Neuronal stem cell (in vitro differentiated cells): ENCODE data around the gene IGSF21.

Source experiments
- DNase-seq: peaks from one replicate; pipeline ENCODE4 v3.0.0-alpha.2; 2013; ENCODE audit warnings: low spot score
- H2AFZ ChIP-seq: one replicate; pipeline ENCODE4 v1.6.1; 2013; ENCODE audit warnings: mild to moderate bottlenecking, low read length, inconsistent platforms
- H2AK5ac ChIP-seq: 2 replicates; pipeline ENCODE4 v1.6.1; 2013; ENCODE audit warnings: low read depth, mild to moderate bottlenecking, inconsistent platforms, low read length, moderate library complexity, mixed read lengths
- H2BK120ac ChIP-seq: 2 replicates; pipeline ENCODE4 v1.6.1; 2013; ENCODE audit warnings: low read depth, mild to moderate bottlenecking, inconsistent platforms, low read length, moderate library complexity, mixed read lengths
- H2BK12ac ChIP-seq: one replicate; pipeline ENCODE4 v1.6.1; 2013; ENCODE audit warnings: low read length, inconsistent platforms
- H2BK15ac ChIP-seq: 2 replicates; pipeline ENCODE4 v1.6.1; 2013; ENCODE audit warnings: mild to moderate bottlenecking, low read length, inconsistent platforms, mixed read lengths
- H2BK5ac ChIP-seq: one replicate; pipeline ENCODE4 v1.6.1; 2013; ENCODE audit warnings: inconsistent platforms, mild to moderate bottlenecking, low read length, moderate library complexity
- H3K14ac ChIP-seq: one replicate; pipeline ENCODE4 v1.6.1; 2013; ENCODE audit warnings: low read length, inconsistent platforms
- H3K18ac ChIP-seq: 2 replicates; pipeline ENCODE4 v1.6.1; 2013; ENCODE audit warnings: low read length, inconsistent platforms
- H3K23ac ChIP-seq: 2 replicates; pipeline ENCODE4 v1.6.1; 2013; ENCODE audit warnings: low read depth, mild to moderate bottlenecking, mixed read lengths, low read length, inconsistent platforms; ENCODE audit not compliant: poor library complexity
- H3K27ac ChIP-seq: replicated peaks from 3 replicates; pipeline ENCODE4 v1.5.1; 2013; ENCODE audit warnings: low read length, inconsistent platforms
- H3K27me3 ChIP-seq, 3 experiments: 2 replicates each; pipeline ENCODE4 v1.6.1; 2013; ENCODE audit warnings: low read length in 3 of 3, mild to moderate bottlenecking in 2 of 3, inconsistent platforms in 1 of 3, low read depth in 1 of 3, mixed read lengths in 1 of 3, moderate library complexity in 1 of 3; ENCODE audit not compliant: control insufficient read depth in 3 of 3, insufficient read depth in 3 of 3
- H3K36me3 ChIP-seq, 2 donors: replicated peaks in 1 of 2; 2 replicates each; pipeline ENCODE4 v1.6.1; 2013; ENCODE audit warnings: low read length in 2 of 2; ENCODE audit not compliant: control insufficient read depth in 2 of 2, insufficient read depth in 2 of 2
- H3K4ac ChIP-seq: 2 replicates; pipeline ENCODE4 v1.6.1; 2013; ENCODE audit warnings: inconsistent platforms, mild to moderate bottlenecking, low read length, moderate library complexity
- H3K4me1 ChIP-seq, 2 donors: 1 replicate in 1 of 2; 2 replicates in 1 of 2; pipeline ENCODE4 v1.6.1; 2013; ENCODE audit warnings: low read length in 2 of 2, low read depth in 1 of 2; ENCODE audit not compliant: control insufficient read depth in 2 of 2, insufficient read depth in 1 of 2
- H3K4me2 ChIP-seq: one replicate; pipeline ENCODE4 v1.6.1; 2013; ENCODE audit warnings: mild to moderate bottlenecking, low read length, inconsistent platforms; ENCODE audit not compliant: insufficient read depth, poor library complexity, severe bottlenecking
- H3K4me3 ChIP-seq, 2 donors: 2 replicates each; pipeline ENCODE4 v1.5.1; 2013; ENCODE audit warnings: low read length in 2 of 2, mild to moderate bottlenecking in 2 of 2, inconsistent platforms in 1 of 2, moderate library complexity in 1 of 2
- H3K79me1 ChIP-seq: one replicate; pipeline ENCODE4 v1.6.1; 2013; ENCODE audit warnings: low read depth, mild to moderate bottlenecking, inconsistent platforms, low read length, moderate library complexity
- H3K9ac ChIP-seq: one replicate; pipeline ENCODE4 v1.6.1; 2013; ENCODE audit warnings: mild to moderate bottlenecking, low read depth, low read length, inconsistent platforms; ENCODE audit not compliant: poor library complexity
- H3K9me3 ChIP-seq, 2 donors: replicated peaks in 1 of 2; 2 replicates each; pipeline versions ENCODE3 to v1.6.1; 2013; ENCODE audit warnings: low read length in 2 of 2, mild to moderate bottlenecking in 2 of 2, inconsistent platforms in 1 of 2, low read depth in 1 of 2, mixed read lengths in 1 of 2, moderate library complexity in 1 of 2; ENCODE audit not compliant: control insufficient read depth in 2 of 2, insufficient read depth in 1 of 2
- H4K8ac ChIP-seq: one replicate; pipeline ENCODE4 v1.6.1; 2013; ENCODE audit warnings: low read depth, mild to moderate bottlenecking, inconsistent platforms, low read length, moderate library complexity
- H4K91ac ChIP-seq: one replicate; pipeline ENCODE4 v1.6.1; 2013; ENCODE audit warnings: low read length, low read depth, mild to moderate bottlenecking, inconsistent platforms; ENCODE audit not compliant: poor library complexity
- WGBS, 2 donors: extraction: QIAGEN DNeasy Blood & Tissue Kit; methylation state at CpG; one replicate each; pipeline ENCODE4 v1.1.7; 2013; ENCODE audit warnings: missing lambda C conversion rate in 2 of 2, mixed read lengths in 1 of 2; ENCODE audit not compliant: insufficient read length in 2 of 2, insufficient replicate concordance in 1 of 2; ENCODE audit errors: extremely low coverage in 2 of 2; 5-methylcytosine and 5-hydroxymethylcytosine counted together

IGSF21 gene

GRCh38 chr1:18417316-18418269, 310.0 kb downstream of the IGSF21 start:
- Histone ChIP-seq H3K9ac (no peak overlapping the region), H3K4me1 (peaks cover 0 to 6% of the 10 kb centered on the region in 2 donors), H2BK5ac (no peak overlapping the region), H2AFZ (no peak overlapping the region), H3K27ac (no peak overlapping the region), H2BK120ac (no peak overlapping the region), H3K79me1 (no peaks in the 10 kb centered on the region), H2BK15ac (no peak overlapping the region), H3K18ac (no peak overlapping the region), H3K36me3 (no peaks in the 10 kb centered on the region), H4K91ac (no peak overlapping the region), H3K4ac (no peak overlapping the region), H3K23ac (no peak overlapping the region), H3K14ac (no peak overlapping the region), H4K8ac (no peak overlapping the region), H2AK5ac (no peak overlapping the region), H3K27me3 (no peaks in the 10 kb centered on the region), H3K4me3 (no peak overlapping the region), H2BK12ac (no peak overlapping the region), H3K9me3 (peaks cover 0 to 4% of the 10 kb centered on the region in 2 donors), H3K4me2 (no peak overlapping the region)
- no peak for DNase-seq
- WGBS, 2 donors: no CpG with 5 or more reads among the region's 3 CpGs

- no peak overlapping the region for H2BK5ac ChIP-seq
- H3K36me3 ChIP-seq: no peaks in the 10 kb centered on the region
- no peak for DNase-seq
- no peaks in the 10 kb centered on the region for H3K9me3 ChIP-seq
- H3K27me3 ChIP-seq: no peaks in the 10 kb centered on the region
- H3K79me1 ChIP-seq: no peaks in the 10 kb centered on the region
- H3K18ac ChIP-seq: no peak overlapping the region
- H2BK120ac ChIP-seq: no peak overlapping the region
- H3K4me1 ChIP-seq: peaks cover 0 to 7% of the 10 kb centered on the region in 2 donors
- H3K4ac ChIP-seq: no peak overlapping the region
- H2AFZ ChIP-seq: no peak overlapping the region
- no peak overlapping the region for H3K14ac ChIP-seq
- no peak overlapping the region for H4K91ac ChIP-seq
- no peak overlapping the region for H2BK15ac ChIP-seq
- H2BK12ac ChIP-seq: no peak overlapping the region
- WGBS, 2 donors: no CpG with 5 or more reads among the region's 6 CpGs
- H3K9ac ChIP-seq: no peak overlapping the region
- no peak overlapping the region for H4K8ac ChIP-seq
- H3K23ac ChIP-seq: no peak overlapping the region
- H2AK5ac ChIP-seq: no peak overlapping the region
- no peak overlapping the region for H3K27ac ChIP-seq
- no peak overlapping the region for H3K4me3 ChIP-seq
- no peak overlapping the region for H3K4me2 ChIP-seq
These were observed 311.7 kb downstream of the IGSF21 start for GRCh38 chr1:18419113-18419844.

GRCh38 chr1:18419845-18420184, 312.2 kb downstream of the IGSF21 start:
- no CpG with 5 or more reads among the region's 5 CpGs for WGBS, 2 donors
- Histone ChIP-seq H2AFZ (no peak overlapping the region), H4K91ac (no peak overlapping the region), H2BK5ac (no peak overlapping the region), H3K4ac (no peak overlapping the region), H3K14ac (no peak overlapping the region), H3K18ac (no peak overlapping the region), H3K27me3 (no peaks in the 10 kb centered on the region), H3K4me2 (no peak overlapping the region), H3K9ac (no peak overlapping the region), H3K4me1 (peaks cover 0 to 7% of the 10 kb centered on the region in 2 donors), H2AK5ac (no peak overlapping the region), H3K23ac (no peak overlapping the region), H2BK120ac (no peak overlapping the region), H2BK15ac (no peak overlapping the region), H4K8ac (no peak overlapping the region), H3K27ac (no peak overlapping the region), H3K9me3 (no peaks in the 10 kb centered on the region), H3K4me3 (no peak overlapping the region), H3K36me3 (no peaks in the 10 kb centered on the region), H3K79me1 (no peaks in the 10 kb centered on the region), H2BK12ac (no peak overlapping the region)
- DNase-seq: no peak
